Measurements from ENCODE around the gene GTPBP4.

DNA sequence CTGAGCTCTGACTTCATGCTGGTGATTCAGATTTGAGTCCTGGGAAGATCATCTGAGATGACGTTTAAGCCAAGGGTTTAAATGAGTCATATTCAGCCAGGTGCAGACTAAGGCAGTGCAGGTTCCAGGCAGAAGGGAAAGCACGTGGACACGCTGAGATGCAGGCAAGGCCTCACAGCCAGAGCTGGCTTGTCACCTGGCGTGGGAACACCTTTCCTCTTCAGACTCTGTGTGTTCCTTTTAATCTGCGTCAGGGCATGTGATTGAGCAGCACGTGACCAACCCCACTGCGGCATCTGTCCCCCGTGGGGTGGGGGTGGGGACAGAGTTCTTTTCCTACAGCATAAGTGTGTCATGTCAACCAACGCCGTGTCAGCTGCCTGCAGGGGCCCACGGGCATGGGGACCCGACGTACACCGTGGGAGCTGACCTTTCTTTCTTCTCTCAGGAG, 48.1 kb downstream of the GTPBP4 start:
- TF ChIP-seq, protein P1, sequence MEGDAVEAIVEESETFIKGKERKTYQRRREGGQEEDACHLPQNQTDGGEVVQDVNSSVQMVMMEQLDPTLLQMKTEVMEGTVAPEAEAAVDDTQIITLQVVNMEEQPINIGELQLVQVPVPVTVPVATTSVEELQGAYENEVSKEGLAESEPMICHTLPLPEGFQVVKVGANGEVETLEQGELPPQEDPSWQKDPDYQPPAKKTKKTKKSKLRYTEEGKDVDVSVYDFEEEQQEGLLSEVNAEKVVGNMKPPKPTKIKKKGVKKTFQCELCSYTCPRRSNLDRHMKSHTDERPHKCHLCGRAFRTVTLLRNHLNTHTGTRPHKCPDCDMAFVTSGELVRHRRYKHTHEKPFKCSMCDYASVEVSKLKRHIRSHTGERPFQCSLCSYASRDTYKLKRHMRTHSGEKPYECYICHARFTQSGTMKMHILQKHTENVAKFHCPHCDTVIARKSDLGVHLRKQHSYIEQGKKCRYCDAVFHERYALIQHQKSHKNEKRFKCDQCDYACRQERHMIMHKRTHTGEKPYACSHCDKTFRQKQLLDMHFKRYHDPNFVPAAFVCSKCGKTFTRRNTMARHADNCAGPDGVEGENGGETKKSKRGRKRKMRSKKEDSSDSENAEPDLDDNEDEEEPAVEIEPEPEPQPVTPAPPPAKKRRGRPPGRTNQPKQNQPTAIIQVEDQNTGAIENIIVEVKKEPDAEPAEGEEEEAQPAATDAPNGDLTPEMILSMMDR (IDR thresholded peaks at IDR 0.05): no peak
- no peak for TF ChIP-seq EZH2 (IDR thresholded peaks at IDR 0.05)

Measured in neural progenitor cell (in vitro differentiated cells).